ENCODE measurements around the gene CSAD.

DNA sequence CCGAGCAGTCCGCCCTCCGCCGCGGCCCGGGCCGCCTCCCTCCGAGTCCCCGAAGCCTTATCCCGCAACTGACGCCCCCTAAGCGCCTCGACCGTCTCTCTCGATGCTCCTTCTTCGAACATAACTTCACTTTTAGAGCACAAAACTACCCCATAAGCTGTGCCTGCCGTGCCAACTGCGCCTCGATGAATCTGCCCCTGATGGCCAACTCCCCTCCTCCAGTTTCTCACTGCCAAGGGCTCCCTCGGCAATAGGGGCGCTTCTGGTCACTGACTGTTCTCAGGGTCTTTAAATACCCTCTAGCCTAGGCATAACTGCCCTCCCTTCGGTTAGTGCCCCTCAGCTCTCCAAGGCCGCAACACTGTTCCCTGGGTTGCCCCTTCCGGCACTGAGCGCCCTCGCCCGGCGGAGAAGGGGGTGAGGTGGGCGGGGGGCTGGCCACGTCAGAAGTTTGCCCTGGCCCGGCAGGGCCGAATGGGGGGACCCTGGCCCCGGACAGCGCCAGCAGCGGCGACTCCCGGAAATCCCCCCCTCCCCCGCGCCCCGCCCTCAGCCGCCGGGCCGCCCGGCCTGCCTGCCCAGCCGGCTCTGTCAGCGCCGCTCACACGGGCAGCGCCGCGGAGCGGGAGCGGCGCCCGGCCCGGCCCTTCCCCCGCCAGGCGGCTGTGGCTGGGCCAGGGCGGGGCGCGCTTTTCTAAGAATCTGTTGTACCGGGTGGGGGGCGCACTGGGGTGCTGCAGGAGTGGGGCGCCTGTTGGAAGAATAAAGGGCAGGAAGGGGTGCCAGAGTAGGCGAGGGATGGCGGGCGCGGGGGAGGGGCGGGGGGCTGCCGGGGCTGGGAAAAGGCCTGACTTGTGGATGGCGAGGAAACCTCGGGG is 40.7 kb upstream of the CSAD start:
- TF ChIP-seq EZH2 (IDR thresholded peaks at IDR 0.05; ENCODE audit: borderline replicate concordance, low read depth, low read length, severe bottlenecking), result no peak
- TF ChIP-seq POLR2A (IDR thresholded peaks at IDR 0.05; ENCODE audit: low read depth, low read length), result no peak

All from endothelial cell of umbilical vein (primary cell).